GM19099 (cell line): ENCODE results near the gene OTC.

Source experiments
- POLR2A ChIP-seq: IDR thresholded peaks from 3 replicates; pipeline ENCODE4 v1.6.1; 2011; ENCODE audit warnings: low read depth; ENCODE audit not compliant: insufficient read length; ENCODE audit errors: extremely low read depth

OTC gene

GRCh38 chrX:38341442-38341841 is 11.0 kb upstream of the OTC start:
- no peak for TF ChIP-seq POLR2A

DNA sequence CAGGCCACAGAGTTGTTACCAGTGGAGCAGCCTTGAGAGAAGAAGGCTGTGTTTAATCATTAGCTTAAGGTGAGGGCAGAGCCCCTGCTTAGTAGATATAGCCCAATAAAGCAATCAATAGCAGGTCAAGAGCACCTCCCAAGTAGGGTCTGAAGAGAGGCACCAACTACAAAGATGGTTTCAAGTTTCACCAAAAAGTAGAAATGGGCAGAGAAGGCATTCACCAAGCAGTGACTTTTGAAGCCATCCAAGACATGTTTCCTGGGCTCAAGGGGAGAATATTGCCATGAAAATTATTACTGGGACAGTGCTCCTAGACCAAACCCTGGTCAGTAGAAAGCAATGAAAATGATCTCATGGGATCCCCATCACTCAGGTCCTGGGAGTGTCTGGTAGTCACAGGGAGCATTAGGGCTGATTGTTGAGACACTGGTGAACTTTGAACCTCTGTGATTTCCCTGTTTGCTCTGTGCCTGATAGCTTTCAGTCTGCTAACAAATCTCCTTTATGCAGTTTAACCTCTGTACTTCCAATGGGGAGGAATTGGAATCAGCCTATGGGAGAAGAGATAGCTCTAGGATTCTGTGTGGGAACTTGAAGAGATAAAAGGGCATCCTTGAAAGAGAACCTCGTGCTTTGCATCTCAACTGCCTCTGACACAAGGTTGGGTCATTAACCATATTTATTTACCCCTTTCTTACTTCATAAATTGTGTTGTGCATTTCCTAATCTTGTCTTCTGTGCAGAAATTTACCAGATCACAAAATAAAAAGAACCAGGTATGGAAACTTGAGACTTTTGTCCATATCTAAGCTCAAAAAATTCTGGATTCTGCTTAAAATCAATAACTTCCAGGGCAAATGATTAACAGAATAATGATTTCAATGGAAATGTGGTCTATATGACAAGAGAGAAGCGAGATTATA is 9.3 kb upstream of the OTC start:
- TF ChIP-seq POLR2A = no peak

GRCh38 chrX:38346150-38346549 is 6.3 kb upstream of the OTC start:
- no peak for TF ChIP-seq POLR2A

DNA sequence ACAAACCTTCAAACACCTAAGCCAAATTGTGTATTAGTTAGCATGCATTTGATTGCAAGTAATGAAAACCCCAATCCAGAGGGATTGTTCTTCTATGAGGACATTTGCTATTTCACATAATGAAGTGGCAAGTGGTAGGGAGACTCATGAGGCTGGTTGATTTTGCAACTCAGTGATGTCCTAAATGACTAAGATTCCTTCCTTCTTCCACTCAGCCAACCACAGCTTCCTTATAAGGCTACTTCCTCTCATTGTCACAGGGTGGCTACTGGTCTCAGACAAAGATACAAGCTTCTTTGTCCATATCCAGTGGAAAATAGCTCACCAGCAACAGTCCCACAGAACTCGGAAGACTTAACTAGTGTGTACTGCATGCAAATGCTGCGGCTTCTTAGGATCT is 5.3 kb upstream of the OTC start:
- no peak for TF ChIP-seq POLR2A

GRCh38 chrX:38351346-38351745 is 1.1 kb upstream of the OTC start:
- TF ChIP-seq POLR2A = no peak

- TF ChIP-seq POLR2A = no peak
Observed at GRCh38 chrX:38356401-38356800, 4.0 kb downstream of the OTC start.

- no peak for TF ChIP-seq POLR2A
Observed at GRCh38 chrX:38357747-38358673, 5.6 kb downstream of the OTC start.

DNA sequence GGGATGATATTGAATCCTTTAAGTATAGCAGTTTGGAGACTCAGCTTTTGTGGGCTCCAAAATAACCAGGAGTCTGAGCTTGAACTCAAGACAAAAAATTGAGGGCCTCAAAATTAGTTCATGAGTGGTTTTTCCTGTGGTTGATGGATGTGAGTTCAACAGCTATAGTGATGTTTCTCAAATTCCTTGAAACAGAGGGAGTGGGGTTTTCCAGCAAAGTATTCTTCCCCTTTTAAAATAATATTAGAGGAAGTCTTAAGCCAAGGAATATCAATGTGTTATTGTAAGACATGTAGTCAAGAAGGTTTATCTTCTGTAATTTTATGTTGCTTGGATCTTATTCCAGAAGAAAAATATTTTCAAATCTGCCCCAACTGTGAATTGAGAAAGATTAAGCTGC is 10.6 kb downstream of the OTC start:
- TF ChIP-seq POLR2A = no peak

GRCh38 chrX:38365954-38366353 is 13.6 kb downstream of the OTC start:
- TF ChIP-seq POLR2A = no peak

DNA sequence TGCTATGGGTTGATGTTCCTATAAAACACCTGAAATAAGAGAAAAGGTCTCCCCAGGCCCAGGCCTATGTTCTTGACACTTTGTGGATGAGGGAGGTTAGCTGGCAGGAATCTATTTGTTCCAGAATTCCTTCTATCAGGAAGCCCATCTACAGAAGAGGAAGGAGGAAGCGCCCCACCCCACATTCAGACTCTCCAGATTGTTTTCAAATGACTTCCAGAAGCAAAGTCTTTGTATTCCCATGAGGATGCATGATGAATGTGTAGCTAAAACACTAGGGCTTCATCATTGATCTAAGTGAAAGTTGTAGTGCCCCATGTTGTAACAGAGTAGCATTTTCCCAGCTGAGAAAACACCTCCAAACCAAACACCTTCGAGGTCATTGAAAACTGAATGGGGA is 16.4 kb downstream of the OTC start:
- TF ChIP-seq POLR2A = no peak

- TF ChIP-seq POLR2A = no peak
Observed at GRCh38 chrX:38371641-38372040, 19.2 kb downstream of the OTC start.

DNA sequence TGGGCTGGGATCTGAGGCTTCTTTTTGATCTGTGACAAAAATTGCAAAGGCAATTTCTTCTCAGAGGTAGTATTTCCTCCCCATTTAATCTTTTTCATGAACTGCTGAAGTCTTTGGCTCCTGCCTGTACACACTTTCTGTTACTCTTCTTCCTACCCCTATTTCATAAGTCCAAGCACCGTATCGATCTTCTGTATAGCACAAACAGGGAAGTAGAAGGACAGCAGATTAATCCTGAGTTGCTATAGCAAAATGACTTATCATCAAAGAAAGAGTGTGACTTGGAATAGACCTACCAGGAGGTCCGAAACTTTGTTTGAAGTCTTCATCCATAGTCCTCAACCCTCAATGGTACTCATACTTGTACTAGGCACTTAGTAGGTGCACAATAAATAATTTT is 22.0 kb downstream of the OTC start:
- TF ChIP-seq POLR2A = no peak

GRCh38 chrX:38375891-38376290 is 23.5 kb downstream of the OTC start:
- no peak for TF ChIP-seq POLR2A

DNA sequence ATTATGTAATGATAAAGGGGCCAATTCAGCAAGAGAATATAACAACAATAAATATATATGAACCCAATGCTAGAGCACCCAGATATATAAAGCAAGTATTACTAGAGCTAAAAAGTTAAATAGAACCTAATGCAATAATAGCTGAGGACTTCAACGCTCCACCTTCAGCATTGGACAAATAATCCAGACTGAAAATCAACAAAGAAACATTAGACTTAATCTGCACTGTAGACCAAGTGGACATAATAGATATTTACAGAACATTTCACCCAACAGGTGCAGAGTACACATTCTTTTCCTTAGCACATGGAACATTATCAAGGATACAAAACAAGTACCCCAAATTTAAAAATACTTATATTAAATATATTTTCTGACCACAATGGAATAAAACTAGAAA is 24.3 kb downstream of the OTC start:
- TF ChIP-seq POLR2A = no peak

DNA sequence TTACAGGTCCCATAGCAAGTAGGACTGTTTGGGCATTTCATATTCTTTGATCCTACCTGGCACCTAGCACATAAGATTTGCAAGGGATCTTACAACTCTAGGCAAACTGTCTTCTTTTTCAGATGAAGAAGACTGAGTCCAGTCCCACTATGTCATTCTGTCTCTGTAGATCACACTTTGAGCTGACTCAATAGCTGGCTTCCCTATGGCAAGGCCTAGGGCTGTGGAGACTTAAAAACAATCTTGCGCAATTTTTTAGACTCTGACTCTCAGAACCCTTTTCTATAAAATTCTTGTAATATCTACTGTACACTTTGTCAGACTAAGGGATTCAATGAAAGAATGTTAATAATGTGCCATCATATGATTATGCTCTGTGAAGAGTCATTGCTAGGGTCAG is 26.7 kb downstream of the OTC start:
- no peak for TF ChIP-seq POLR2A

- no peak for TF ChIP-seq POLR2A
Observed at GRCh38 chrX:38382663-38383062, 30.3 kb downstream of the OTC start.

DNA sequence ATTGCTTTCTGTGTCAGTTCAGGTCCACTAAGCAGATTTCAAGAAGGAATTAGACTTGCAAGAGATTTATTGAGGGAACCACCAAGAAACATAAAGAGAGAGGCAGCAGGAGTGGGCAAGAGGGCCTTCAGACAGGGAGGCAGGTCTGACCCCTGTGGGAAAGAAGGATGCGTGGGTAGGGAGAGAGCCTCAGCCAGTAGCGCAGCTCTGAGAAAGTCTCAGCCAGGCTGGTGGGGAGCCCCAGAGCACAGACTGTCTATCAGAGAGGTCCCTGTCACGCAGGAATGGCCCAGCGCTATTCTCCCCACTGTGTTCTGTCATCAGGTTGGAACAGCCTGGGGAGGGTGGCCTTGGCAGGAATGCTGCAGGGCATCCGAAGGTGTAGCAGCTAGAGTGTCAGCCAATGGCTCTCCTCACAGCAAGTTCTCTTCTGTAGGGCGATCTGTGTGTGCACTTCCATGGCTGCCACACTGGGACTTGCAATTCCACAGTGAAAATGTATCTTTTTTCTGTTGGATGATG is 48.0 kb downstream of the OTC start:
- TF ChIP-seq POLR2A = no peak
